ENCODE measurements around the gene KLHL12.
"Not testable (repeated sequence)": the region's sequence is repeated elsewhere in the genome, so short reads cannot be mapped to it uniquely, and the experiment has no call there.

The KLHL12 gene

DNA sequence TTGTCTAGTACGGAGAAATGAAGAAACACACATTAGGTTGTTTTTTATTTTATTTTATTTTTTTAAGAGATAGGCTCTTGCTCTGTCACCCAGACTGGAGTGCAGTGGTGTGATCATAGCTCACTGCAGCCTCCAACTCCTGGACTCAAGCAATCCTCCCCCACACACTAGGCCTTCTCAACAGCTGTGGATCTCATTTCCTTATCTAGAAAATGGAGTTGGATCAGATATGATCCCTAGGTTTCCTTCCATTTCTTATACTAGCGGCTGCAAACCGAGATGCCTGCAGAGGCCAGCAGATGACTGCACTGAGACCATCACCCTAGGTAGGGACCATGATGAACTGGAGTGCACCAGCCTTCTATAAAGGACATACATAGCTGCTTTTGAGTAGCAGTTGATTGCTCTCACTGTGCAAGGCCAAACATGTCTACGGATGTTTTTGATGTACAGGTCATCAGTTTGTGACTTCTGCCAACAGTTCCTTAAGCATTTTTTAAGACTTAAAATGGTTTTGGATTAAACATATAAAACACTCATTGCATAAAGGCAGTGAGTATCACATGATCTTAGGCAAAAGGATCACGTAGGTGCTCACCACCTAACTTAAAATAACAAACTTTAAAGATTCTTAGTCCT is 11.4 kb upstream of the KLHL12 start:
- TF ChIP-seq, protein P1, sequence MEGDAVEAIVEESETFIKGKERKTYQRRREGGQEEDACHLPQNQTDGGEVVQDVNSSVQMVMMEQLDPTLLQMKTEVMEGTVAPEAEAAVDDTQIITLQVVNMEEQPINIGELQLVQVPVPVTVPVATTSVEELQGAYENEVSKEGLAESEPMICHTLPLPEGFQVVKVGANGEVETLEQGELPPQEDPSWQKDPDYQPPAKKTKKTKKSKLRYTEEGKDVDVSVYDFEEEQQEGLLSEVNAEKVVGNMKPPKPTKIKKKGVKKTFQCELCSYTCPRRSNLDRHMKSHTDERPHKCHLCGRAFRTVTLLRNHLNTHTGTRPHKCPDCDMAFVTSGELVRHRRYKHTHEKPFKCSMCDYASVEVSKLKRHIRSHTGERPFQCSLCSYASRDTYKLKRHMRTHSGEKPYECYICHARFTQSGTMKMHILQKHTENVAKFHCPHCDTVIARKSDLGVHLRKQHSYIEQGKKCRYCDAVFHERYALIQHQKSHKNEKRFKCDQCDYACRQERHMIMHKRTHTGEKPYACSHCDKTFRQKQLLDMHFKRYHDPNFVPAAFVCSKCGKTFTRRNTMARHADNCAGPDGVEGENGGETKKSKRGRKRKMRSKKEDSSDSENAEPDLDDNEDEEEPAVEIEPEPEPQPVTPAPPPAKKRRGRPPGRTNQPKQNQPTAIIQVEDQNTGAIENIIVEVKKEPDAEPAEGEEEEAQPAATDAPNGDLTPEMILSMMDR (IDR thresholded peaks at IDR 0.05; ENCODE audit: low read depth, low read length) = no peak
- H3K4me3 ChIP-seq (ENCODE audit: low read depth, low read length) = no peak overlapping the region

DNA sequence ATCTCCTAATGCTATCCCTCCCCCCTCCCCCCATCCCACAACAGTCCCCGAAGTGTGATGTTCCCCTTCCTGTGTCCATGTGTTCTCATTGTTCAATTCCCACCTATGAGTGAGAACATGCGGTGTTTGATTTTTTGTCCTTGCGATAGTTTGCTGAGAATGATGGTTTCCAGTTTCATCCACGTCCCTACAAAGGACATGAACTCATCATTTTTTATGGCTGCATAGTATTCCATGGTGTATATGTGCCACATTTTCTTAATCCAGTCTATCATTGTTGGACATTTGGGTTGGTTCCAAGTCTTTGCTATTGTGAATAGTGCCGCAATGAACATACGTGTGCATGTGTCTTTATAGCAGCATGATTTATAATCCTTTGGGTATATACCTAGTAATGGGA is 9.4 kb upstream of the KLHL12 start:
- not testable (repeated sequence) for H3K4me3 ChIP-seq (ENCODE audit: low read depth, low read length)

DNA sequence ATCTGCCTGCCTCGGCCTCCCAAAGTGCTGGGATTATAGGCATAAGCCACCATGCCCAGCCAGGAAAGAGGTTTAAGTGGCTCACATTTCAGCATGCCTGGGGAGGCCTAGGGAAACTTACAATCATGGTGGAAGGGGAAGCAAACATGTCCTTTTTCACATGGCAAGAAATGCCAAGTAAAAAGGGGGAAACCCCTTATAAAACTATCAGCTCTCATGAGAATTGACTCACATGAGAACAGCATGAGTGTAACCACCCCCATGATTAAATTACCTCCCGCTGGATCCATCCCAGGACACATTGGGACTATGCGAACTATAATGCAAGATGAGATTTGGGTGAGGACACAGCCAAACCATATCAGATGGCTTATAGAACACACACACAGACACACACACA is 8.8 kb upstream of the KLHL12 start:
- TF ChIP-seq, protein P1 (IDR thresholded peaks at IDR 0.05; ENCODE audit: low read depth, low read length) = no peak

DNA sequence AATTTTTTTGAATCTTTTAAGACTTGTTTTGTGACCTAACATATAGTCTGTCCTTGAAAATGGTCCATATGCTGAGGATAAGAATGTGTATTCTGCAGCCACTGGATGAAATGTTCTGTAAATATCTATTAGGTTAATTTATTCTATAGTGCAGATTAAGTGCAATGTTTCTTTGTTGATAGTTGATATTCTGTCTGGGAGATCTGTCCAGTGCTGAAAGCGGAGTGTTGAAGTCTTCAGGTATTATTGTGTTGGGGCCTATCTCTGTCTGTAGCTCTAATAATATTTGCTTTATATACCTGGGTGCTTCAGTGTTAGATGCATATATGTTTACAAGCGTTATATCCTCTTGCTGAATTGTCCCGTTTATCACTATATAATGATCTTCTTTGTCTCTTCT is 7.7 kb upstream of the KLHL12 start:
- TF ChIP-seq, protein P1 (IDR thresholded peaks at IDR 0.05; ENCODE audit: low read depth, low read length) = no peak
- no peak overlapping the region for H3K4me3 ChIP-seq (ENCODE audit: low read depth, low read length)

More for the DNA sequence above, 8.8 kb upstream of the KLHL12 start:
- no peak overlapping the region for H3K4me3 ChIP-seq (ENCODE audit: low read depth, low read length)

DNA sequence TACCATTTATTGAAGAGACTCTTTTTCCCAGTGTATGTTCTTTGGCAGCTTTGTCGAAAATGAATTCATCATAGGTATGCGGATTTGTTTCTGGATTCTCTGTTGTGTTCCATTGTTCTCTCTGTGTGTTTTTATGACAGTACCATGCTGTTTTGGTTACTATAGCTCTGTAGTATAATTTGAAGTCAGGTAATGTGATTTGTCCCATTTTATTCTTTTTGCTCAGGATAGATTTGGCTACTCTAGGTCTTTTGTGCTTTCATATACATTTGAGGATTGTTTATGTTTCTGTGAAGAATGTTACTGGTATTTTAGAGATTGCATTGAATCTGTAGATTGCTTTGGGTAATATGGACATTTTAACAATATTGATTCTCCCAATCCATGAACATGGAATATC is 5.4 kb upstream of the KLHL12 start:
- H3K4me3 ChIP-seq (ENCODE audit: low read depth, low read length) = no peak overlapping the region
- TF ChIP-seq, protein P1 (IDR thresholded peaks at IDR 0.05; ENCODE audit: low read depth, low read length) = no peak

DNA sequence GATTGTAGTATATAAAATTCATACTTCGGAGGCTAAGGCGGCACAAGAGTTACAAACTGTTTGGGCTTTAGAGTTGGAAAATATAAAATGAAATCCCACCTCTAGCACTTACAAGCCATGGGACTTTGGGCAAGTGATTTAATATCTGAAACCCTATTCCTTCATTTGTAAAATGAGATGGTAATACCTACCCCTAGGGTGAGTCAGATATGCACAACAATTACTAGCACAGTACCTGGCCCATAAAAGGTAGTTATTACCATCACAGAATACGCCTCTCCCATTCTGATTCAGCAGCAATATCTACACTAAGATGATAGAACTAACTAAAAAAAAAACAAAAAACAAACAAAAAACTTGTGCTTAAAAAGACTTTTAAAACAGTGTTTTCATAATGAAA is 3.5 kb downstream of the KLHL12 start:
- TF ChIP-seq, protein P1 (IDR thresholded peaks at IDR 0.05; ENCODE audit: low read depth, low read length) = no peak
- H3K4me3 ChIP-seq (ENCODE audit: low read depth, low read length) = no peak overlapping the region

DNA sequence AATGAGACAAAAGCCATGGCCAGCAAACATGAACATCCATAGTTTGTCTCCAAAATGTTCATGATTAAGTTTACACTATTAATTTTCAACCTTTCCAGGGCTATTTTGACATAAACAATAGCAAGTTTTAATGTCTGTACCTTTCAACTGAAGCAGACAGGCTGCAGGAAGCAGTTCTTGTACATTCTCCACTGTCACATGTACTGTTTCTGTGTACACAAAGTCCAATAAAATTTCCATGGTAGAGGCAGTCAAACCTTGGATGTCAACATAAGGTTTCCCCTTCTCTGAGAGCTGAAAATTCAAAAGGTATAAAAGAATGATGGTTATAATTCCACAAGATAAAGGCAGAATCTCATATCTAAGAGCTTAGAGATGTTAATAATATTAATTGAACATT is 7.4 kb downstream of the KLHL12 start:
- no peak overlapping the region for H3K4me3 ChIP-seq (ENCODE audit: low read depth, low read length)
- TF ChIP-seq, protein P1 (IDR thresholded peaks at IDR 0.05; ENCODE audit: low read depth, low read length) = no peak

DNA sequence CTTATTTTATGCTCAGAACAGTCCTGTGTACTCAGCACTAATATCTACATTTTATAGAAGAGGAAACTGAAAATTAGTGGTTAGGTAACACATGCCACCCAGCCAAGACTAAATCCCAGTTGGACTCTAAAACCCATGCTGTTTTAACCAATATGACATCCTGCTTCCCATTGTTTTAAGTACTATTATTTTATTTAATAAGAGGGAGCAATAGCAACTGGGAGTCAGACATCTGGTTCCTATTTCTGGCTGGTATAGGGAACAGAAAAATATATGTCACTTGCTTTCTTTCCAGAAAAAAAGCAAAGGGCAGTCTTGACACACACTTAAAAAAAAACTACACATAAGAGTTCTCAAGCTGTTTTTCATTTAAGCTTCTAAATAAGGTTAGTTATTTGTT is 11.9 kb downstream of the KLHL12 start:
- no peak overlapping the region for H3K4me3 ChIP-seq (ENCODE audit: low read depth, low read length)
- TF ChIP-seq, protein P1 (IDR thresholded peaks at IDR 0.05; ENCODE audit: low read depth, low read length) = no peak

DNA sequence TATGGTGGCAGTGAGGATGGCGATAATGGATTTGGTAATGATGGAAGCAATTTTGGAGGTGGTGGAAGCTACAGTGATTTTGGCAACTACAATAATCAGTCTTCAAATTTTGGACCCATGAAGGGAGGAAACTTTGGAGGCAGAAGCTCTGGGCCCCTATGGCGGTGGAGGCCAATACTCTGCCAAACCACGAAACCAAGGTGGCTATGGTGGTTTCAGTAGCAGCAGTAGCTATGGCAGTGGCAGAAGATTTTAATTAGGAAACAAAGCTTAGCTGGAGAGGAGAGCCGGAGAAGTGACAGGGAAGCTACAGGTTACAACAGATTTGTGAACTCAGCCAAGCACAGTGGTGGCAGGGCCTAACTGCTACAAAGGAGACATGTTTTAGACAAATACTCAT is 14.6 kb downstream of the KLHL12 start:
- H3K4me3 ChIP-seq (ENCODE audit: low read depth, low read length) = not testable (repeated sequence)

All from WI38 (cell line).